Measurements from ENCODE around the gene FGF19.
A peak's percentile ranks its signal among the peaks of the same experiment; 100 is the strongest.
"Not testable (repeated sequence)": the region's sequence is repeated elsewhere in the genome, so short reads cannot be mapped to it uniquely, and the experiment has no call there.

FGF19 gene

DNA sequence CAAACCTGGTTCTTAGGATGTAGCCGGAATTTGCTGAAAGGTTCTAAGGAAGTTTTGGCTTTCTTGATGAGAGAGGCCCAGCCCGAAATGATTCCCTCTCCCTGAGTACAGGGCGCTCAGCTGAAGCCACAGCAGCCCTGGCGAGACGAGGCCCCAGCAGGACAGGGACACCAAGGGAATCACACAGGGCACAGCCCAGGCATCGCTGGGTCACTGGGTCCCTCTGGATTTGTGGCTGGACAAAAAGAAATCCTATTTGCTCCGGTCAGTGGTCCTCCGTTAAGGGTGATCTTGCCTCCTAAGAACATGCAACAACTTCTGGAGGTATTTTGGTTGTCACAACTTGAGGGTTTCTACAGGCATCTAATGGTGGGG is 6.4 kb downstream of the FGF19 start:
- DNase-seq (ENCODE audit: insufficient read length, low spot score) (no peak), FAIRE-seq (no peak)

DNA sequence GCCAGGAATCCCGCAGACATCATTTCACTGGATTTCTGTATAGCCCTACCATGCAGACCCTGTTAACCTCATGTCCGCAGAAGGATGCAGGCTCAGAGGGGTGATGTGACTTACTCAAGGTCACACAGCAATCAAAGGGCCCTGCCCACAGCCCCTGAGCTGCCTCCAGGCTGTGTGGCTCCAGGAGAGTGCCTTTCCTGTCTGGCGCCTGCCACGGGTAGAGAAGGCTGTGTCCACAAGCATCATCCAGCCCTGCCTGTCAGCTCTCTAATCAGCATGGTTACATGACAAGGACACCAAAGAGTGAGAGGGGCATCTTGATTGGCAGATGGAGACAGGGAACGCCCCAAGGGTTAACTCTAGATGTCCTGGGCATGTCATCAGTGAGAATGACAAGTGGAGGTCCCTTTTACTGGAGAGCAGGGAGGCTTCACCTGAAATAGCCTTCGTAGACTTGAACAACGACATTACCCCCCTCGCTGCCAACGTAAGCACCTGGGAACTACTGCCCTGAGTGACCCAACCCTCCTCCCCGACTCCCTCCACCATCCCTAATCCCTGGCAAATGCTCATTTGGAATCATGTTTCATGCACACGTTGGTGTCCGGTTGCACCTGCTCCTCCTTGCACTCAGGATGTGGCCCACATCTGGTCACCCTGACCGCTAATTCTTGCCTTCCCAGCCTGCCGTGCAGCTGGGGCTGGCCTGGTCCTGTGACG is 6.9 kb downstream of the FGF19 start:
- FAIRE-seq: no peak
- no peak for DNase-seq (ENCODE audit: insufficient read length, low spot score)

DNA sequence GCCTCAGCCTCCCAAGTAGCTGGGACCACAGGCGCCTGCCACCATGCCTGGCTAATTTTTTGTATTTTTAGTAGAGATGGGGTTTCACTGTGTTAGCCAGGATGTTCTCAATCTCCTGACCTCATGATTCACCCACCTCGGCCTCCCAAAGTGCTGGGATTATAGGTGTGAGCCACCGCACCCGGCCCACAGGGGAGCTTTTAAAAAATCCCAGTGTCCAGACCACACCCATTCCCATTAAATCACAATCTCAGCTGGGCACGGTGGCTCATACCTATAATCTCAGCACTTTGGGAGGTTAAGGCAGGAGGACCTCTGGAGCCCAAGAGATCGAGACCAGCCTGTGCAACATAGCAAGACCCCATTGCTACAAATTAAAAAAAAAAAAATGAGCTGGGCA is 7.8 kb downstream of the FGF19 start:
- DNase-seq (ENCODE audit: insufficient read length, low spot score); FAIRE-seq: not testable (repeated sequence)

DNA sequence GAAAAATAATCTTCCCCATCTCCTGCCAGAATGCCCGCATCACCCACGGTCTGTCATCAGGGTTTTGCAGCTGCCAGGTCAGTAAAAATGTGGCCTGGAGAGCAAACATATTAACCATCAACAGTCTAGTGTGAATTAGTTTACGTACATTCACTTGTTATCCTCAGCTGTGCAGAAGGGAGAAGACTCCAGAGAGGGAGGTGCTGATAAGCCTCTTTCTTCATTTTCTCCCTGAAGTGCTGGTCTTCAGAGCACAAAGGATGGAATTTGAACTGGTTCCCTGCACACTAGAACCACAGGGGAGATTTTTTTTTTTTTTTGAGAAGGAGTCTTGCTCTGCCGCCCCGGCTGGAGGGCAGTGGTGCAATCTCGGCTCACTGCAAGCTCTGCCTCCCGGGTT is 8.2 kb downstream of the FGF19 start:
- no peak for FAIRE-seq
- DNase-seq (ENCODE audit: insufficient read length, low spot score): no peak

DNA sequence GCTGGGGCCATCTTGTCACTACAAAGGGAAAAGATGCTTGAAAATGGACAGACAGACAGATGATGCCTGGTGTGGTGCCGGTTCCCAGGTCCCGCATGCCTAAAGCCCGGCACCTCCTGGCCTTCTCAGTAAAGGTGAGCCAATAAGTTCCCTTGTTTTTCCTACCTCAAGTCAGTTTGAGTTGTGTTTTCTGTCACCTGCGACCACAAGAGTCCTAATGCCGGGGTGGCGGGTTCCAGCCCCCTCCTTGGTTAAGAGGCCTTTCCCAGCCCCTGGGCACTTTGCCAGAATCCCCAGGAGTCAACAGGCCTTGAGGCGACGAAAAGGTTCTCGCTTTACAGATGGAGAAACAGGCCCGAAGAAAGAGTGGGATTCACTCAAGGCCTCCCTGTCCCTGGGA is 9.0 kb downstream of the FGF19 start:
- no peak for DNase-seq (ENCODE audit: insufficient read length, low spot score)
- FAIRE-seq: no peak

DNA sequence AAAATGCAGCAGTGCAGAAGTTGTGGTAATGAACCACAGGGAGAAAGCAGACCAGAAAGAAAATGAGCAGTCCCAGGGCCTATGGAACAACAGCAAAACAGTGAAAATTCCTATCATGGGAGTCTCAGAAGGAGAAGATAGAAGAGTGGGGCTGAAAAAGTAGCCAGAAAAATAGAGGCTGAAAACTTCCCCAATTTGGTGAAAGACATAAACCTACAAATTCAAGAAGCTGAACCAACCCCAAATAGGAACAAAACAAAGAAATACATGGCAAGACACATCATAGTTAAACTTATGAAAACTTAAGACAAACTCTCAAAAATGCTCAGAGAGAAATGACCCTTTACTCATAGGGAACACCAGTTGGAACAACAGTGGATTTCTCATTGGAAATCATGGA is 11.4 kb downstream of the FGF19 start:
- FAIRE-seq (no peak), DNase-seq (ENCODE audit: insufficient read length, low spot score) (no peak)

DNA sequence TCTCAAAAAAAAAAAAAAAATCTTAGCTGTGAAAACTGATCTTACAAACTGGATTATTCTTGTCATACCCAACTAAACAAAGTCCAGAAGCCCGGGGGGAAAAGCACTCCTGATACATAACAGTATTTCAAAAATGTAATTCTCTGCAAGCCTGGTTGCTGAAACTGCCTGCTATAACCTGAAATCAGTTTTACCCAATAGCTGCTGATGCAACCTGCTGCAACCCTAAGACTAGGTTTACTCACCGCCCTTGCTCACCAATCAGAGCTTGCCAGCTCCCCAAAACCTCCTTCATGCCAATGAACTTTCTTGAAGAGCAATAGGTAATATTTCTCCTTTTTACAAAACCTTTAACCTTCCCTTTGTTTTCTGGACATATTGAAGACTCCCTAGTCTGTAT is 12.4 kb downstream of the FGF19 start:
- DNase-seq (ENCODE audit: insufficient read length, low spot score) (no peak), FAIRE-seq (no peak)

DNA sequence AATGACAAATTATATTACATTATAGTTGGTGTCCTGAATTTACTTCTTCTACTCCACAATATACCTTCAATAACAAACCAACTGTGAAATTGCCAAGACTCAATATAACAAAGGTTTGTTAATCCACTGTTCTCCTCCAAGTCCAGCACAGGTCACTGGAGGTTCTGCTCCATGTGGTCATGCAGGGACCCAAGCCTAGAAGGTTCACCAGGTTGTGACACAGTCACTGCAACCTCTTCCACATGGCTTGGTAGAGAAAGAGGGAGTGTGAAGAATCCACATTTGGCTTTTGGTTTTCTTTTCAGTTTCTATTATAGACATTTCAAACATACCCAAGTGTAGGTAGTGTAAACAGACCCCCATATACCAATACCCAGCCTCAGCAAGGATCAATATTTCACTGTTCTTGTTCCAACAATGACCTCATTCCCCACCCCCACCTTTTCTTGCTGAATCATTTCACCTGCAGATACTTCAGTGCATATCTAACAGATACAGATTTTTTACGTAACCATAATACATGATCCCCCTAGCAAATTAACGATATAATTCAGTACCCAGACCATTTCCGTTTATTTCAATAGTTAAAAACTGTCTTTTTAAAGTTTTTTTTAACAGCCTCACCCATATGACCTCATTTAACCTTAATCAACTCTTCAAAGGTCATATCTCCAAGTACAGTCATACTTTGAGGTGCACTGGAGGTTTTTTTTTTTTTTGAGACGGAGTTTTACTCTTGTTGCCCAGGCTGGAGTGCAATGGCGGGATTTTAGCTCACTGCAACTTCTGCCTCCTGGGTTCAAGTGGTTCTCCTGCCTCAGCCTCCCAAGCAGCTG is 14.1 kb downstream of the FGF19 start:
- FAIRE-seq (no peak), DNase-seq (ENCODE audit: insufficient read length, low spot score) (no peak)

DNA sequence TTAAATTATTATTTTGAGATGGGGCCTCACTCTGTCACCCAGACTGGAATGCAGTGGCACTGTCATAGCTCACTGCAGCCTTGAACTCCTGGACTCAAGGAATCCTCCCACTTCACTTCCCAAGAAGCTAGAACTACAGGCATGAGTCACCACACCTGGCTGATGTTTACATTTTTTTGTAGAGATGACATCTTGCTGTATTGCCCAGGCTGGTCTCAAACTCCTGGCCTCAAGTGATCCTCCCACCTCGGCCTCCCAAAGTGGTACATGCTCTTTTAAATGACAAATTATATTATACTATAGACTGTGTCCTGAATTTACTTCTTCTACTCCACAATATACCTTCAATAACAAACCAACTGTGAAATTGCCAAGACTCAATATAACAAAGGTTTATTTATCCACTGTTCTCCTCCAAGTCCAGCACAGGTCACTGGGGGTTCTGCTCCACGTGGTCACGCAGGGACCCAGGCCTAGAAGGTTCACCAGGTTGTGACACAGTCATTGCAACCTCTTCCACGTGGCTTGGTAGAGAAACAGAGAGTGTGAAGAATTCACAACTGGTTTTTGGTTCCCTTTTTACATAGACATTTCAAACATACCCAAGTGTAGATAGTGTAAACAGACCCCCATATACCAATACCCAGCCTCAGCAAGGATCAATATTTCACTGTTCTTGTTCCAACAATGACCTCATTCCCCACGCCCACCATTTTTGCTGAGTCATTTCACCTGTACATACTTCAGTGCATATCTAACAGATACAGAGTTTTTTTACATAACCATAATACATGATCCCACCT is 15.7 kb downstream of the FGF19 start:
- FAIRE-seq: peak; percentile 4
- not testable (repeated sequence) for DNase-seq (ENCODE audit: insufficient read length, low spot score)

DNA sequence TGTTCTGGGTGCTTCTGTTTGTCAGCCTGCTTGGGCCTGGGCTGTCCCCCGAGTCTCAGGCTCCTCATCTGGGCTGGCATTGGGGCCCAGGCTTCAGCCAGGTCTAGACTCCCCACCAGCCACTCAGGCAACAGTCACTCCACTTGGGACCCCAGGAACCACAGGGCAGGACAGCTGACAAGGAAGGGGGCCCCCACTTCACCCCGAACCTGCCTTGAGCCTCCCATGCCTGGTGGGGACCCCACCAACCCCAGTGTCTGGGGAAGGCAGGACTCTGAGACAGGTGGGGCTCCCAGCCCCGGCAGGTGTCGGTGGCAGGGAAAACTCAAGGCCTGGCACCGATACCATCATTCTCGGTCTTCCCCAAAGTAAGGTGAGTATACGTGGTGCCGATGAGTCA is 17.0 kb downstream of the FGF19 start:
- FAIRE-seq (no peak), DNase-seq (ENCODE audit: insufficient read length, low spot score) (no peak)

DNA sequence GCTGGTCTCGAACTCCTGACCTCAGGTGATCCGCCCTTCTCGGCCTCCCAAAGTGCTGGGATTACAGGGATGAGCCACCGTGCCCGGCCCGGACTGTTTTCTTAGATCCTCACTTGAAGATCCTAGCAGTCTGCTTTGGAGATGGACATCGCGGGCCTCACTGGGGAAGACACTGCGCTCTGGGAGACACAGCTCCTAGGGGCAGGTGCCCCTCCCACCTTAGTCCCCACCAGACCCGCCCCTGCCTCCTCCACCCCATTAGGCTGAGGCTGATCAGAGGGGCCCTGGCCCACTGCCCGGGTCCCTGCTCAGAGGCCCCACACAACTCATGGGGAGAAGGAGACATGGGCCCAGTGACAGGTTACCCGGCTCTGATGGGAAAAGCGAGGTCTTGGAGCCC is 17.4 kb downstream of the FGF19 start:
- FAIRE-seq: no peak
- DNase-seq (ENCODE audit: insufficient read length, low spot score): no peak

DNA sequence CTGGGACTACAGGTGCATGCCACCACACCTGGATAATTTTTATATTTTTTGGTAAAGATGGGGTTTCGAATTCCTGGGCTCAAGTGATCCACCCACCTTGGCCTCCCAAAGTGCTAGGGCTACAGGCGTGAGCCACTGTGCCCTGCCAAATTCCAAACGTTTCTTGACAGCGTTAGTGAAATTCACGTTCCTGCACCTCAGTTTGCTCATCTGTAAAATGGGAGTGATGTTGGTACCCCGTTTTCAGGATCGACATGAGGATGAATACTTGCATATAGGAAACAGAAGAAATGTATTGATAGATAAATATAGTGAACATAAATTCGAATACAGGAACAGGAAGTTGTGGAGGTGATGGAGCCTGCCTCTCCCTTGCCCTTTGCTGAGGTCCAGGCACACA is 18.5 kb downstream of the FGF19 start:
- FAIRE-seq (no peak), DNase-seq (ENCODE audit: insufficient read length, low spot score) (no peak)

DNA sequence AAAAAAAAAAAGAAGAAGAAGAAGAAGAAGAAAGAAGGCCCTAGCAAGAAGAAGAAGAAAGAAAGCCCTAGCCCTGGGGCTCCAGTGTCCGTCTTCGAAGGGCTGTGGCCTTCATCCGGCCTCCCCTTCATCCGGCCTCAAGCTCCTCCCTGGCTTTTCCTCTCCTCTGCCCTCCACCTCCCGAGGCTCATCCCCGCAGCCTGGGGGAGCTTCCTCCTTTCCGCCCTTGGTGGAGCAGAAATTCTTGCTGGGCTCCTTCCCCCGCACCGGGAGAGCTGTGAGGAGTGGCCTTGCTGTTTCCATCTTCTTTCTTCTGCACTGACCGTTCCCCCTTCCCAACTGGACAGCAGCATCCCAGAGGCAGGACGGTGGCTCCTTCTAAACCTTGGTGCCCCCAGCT is 19.2 kb downstream of the FGF19 start:
- no peak for DNase-seq (ENCODE audit: insufficient read length, low spot score)
- FAIRE-seq: no peak

DNA sequence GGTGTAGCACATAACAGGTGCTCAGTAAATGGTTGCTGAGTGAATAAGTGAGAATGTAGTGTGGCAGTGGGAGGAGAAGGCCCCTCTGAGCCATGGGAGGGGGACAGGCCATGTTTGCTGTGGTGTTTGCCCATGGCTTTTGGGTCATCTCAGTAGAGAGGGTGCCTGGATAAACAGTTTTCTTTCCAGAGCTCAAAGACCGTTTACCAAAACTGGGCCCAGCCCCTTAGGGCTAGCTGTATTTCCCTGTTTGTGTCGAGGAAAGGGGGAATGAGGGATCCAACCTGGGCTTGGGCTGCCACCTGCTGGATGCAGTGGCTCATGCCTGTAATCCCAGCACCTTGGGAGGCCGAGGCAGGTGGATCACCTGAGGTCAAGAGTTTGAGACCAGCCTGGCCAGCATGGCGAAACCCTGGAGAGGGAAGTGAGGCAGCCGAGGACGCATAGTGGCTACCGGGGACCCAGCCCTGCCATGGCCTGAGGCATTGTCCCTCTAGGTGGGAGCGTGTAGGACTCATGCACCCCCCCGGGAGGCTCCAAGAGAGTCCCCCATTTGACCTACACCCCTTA is 20.0 kb downstream of the FGF19 start:
- FAIRE-seq (no peak), DNase-seq (ENCODE audit: insufficient read length, low spot score) (no peak)

DNA sequence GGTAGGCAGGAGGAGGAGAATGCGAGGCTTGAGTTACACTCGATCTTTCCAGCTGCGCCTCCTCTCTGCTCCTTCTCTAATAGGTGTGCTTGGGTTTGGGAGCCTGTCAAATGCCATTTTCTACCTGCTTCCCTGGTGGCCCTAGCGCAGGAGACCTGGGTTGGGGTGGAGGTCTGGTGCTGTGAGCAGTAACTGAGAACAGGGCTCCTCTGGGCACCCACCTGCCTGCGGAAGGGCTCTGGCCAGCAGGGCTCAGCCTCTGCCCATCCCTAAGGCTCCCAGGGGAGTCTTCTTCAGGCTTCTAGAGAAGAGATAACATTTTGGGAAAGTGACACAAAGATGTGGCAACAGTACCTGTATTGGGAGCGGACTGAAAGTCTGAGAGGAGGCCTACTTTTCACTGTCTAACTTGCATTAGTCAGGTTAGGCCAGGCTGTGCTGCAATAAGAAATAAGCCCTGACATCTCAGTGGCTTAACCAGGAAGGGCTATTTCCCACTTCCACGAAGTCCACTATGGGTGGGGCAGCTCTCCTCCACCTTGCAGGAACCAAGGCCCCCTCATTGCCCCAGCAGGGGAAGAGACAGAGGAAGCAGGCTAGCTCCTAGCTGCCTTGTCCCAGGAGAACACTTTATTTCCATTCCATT is 21.0 kb downstream of the FGF19 start:
- FAIRE-seq: no peak
- DNase-seq (ENCODE audit: insufficient read length, low spot score): no peak

DNA sequence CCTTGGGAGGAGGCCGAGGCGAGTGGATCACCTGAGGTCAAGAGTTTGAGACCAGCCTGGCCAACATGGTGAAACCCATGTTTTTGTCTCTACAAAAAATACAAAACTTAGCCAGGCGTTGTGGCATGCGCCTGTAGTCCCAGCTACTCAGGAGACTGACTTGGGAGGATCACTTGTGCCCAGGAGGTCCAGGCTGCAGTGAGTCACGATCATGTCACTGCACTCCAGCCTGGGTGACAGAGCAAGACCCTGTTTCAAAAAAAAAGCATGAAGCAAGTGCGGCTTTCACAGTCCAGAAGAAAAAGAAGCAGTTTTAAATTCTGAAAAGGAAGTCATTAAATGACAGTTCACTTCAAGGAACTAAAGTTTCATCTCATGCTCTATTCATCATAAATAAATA is 21.6 kb downstream of the FGF19 start:
- DNase-seq (ENCODE audit: insufficient read length, low spot score) (no peak), FAIRE-seq (no peak)

DNA sequence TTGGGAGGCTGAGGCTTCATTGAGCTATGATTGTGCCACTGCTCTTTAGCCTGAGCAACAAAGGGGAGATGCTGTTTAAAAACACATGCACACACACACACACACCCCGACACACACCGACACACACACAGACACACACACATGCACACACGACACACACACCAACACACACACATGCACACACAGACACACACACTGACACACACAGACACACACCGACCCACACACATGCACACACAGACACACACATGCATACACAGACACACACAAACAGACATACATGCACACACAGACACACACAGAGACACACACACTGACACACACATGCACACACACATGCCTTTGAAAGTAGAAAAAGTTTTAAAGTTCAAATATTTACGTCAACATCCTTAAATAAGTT is 23.1 kb downstream of the FGF19 start:
- DNase-seq (ENCODE audit: insufficient read length, low spot score) (no peak), FAIRE-seq (peak; percentile 93)

DNA sequence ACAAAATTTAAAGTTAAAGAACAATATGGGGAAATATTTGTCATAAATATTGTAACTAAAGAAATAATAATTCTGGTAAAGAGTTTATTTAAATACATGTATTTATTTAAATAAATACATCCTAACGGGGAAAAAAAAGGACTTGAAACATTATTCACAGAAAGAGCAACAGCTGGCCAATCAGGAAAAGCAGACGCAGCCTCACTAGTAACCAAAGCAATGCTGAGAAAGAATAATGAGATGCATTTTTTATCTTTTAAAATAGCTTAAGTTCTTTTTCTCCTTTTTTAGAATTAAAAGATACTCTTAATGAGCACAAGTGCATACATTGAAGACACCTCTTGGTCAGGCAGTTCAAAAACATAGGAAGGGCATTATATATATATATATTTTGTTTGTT is 26.1 kb downstream of the FGF19 start:
- no peak for FAIRE-seq
- no peak for DNase-seq (ENCODE audit: insufficient read length, low spot score)

DNA sequence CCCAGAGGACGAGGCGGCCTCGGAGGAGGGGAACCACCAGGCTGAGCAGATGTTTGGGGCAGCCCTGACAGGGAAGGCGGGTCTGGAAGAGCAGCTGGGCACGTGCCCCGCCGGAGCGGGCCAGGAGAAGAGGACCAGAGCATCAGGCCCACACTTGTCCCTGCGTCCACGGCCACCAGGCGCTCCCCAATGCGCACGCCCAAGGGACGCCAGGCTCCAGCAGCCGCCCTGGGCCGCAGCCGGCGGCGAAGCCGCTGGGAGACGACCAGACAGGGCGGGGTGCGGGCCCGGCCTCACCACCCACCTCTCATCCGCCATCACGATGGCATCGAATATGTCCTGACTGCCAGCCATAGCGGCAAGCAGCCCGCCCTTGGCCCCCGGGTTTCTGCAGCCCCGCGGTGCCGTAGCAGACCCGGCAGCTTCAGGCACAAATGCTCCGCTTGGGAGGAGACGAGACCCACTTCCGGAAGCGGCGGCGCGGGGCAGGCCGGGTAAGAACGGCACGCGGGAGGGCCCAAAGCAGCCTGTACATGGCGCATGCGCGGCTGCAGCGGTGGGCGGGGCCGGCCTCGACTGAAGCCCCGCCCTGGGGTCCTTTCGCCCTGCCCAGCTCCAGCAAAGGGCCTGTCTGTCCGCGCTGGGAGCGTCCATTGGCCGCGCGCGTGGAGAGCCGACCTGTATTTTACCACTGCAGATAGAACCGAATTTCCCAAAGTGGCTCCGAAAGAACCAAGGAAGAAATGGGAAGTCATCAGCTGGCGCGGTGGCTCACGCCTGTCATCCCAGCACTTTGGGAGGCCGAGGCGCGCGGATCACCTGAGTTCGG is 28.7 kb downstream of the FGF19 start, which contains the start of gene LTO1:
LTO1 (minus strand) TSS at position 468 of the 829 bp plus-strand sequence; CDS start at position 354, 114 bp downstream.
- FAIRE-seq: peak; percentile 99
- peak; percentile 99 for DNase-seq (ENCODE audit: insufficient read length, low spot score)
